Measurements from ENCODE around the gene HOXB1. TPM values are rescaled to one million over a fixed set of nuclear protein-coding genes. Genes with fewer than 3 reads are reported as not detected.

Gene HOXB1
- total RNA-seq, 1 donor from 2014 or later: not detected

- H3F3A ChIP-seq (ENCODE audit: low read depth): peaks cover 5% of the 10 kb centered on the region
- DNase-seq (ENCODE audit: low spot score): peak; percentile 77
- Mint-ChIP-seq H3K27me3 (ENCODE audit: insufficient read depth, low read depth) (peaks cover 92% of the 10 kb centered on the region), H3K4me3 (no peak overlapping the region), H3K27ac (no peak overlapping the region), H3K4me1 (peaks cover 2% of the 10 kb centered on the region), H3K9me3 (peaks cover 7% of the 10 kb centered on the region), H3K36me3 (no peaks in the 10 kb centered on the region)
- H3K36me3 ChIP-seq: no peaks in the 10 kb centered on the region
- H3K27me3 ChIP-seq: peaks cover 100% of the 10 kb centered on the region
- no peak overlapping the region for H2AFZ ChIP-seq (replicated peaks)
- H3K79me2 ChIP-seq (ENCODE audit: low read depth): no peaks in the 10 kb centered on the region
- no peaks in the 10 kb centered on the region for H3K4me1 ChIP-seq
- H3K9me3 ChIP-seq (ENCODE audit: low read depth): no peaks in the 10 kb centered on the region
- no peak overlapping the region for H3K4me3 ChIP-seq
- peak; percentile 94 for TF ChIP-seq EZH2 (IDR thresholded peaks at IDR 0.05)
- TF ChIP-seq EZH2phosphoT487 (IDR thresholded peaks at IDR 0.05): peak; percentile 96
- no peak for TF ChIP-seq CTCF (IDR thresholded peaks at IDR 0.05)
- H3K4me2 ChIP-seq: peak overlapping the region; percentile 27
- no peak overlapping the region for H3K9ac ChIP-seq
- no peak overlapping the region for H3K27ac ChIP-seq
- H4K20me1 ChIP-seq (ENCODE audit: low read depth): peaks cover 87% of the 10 kb centered on the region
Measured at GRCh38 chr17:48526608-48527546, 3.9 kb downstream of the HOXB1 start.

GRCh38 chr17:48523010-48523409, 7.8 kb downstream of the HOXB1 start:
- Mint-ChIP-seq H3K4me3 (no peak overlapping the region), H3K4me1 (peaks cover 2% of the 10 kb centered on the region), H3K9me3 (peaks cover 4% of the 10 kb centered on the region), H3K36me3 (no peaks in the 10 kb centered on the region), H3K27ac (no peak overlapping the region), H3K27me3 (ENCODE audit: insufficient read depth, low read depth) (peaks cover 74% of the 10 kb centered on the region)
- peaks cover 100% of the 10 kb centered on the region for H3K27me3 ChIP-seq
- no peak overlapping the region for H2AFZ ChIP-seq (replicated peaks)
- no peaks in the 10 kb centered on the region for H3K9me3 ChIP-seq (ENCODE audit: low read depth)
- H3K27ac ChIP-seq: no peak overlapping the region
- H4K20me1 ChIP-seq (ENCODE audit: low read depth): peaks cover 60% of the 10 kb centered on the region
- peaks cover 5% of the 10 kb centered on the region for H3F3A ChIP-seq (ENCODE audit: low read depth)
- no peaks in the 10 kb centered on the region for H3K36me3 ChIP-seq
- no peaks in the 10 kb centered on the region for H3K4me1 ChIP-seq
- no peak for DNase-seq (ENCODE audit: low spot score)
- TF ChIP-seq CTCF (IDR thresholded peaks at IDR 0.05): peak; percentile 21
- no peak for TF ChIP-seq EZH2 (IDR thresholded peaks at IDR 0.05)
- no peak overlapping the region for H3K9ac ChIP-seq
- H3K4me2 ChIP-seq: no peak overlapping the region
- H3K4me3 ChIP-seq: no peak overlapping the region
- no peaks in the 10 kb centered on the region for H3K79me2 ChIP-seq (ENCODE audit: low read depth)

- H3K27me3 Mint-ChIP-seq (ENCODE audit: insufficient read depth, low read depth): peaks cover 74% of the 10 kb centered on the region
- no peaks in the 10 kb centered on the region for H3K79me2 ChIP-seq (ENCODE audit: low read depth)
- H2AFZ ChIP-seq (replicated peaks): no peak overlapping the region
- peaks cover 100% of the 10 kb centered on the region for H3K27me3 ChIP-seq
- H3K9ac ChIP-seq: no peak overlapping the region
- no peak overlapping the region for H3K4me2 ChIP-seq
- no peak overlapping the region for H3K4me3 Mint-ChIP-seq
- DNase-seq (ENCODE audit: low spot score): no peak
- no peaks in the 10 kb centered on the region for H3K9me3 ChIP-seq (ENCODE audit: low read depth)
- no peaks in the 10 kb centered on the region for H3F3A ChIP-seq (ENCODE audit: low read depth)
- H3K4me3 ChIP-seq: no peak overlapping the region
- TF ChIP-seq EZH2 (IDR thresholded peaks at IDR 0.05): peak; percentile 56
- no peak for TF ChIP-seq CTCF (IDR thresholded peaks at IDR 0.05)
- TF ChIP-seq EZH2phosphoT487 (IDR thresholded peaks at IDR 0.05): no peak
- no peaks in the 10 kb centered on the region for H3K4me1 ChIP-seq
- H3K27ac Mint-ChIP-seq: no peak overlapping the region
- no peaks in the 10 kb centered on the region for H3K4me1 Mint-ChIP-seq
- H3K9me3 Mint-ChIP-seq: peaks cover 2% of the 10 kb centered on the region
- H4K20me1 ChIP-seq (ENCODE audit: low read depth): peaks cover 56% of the 10 kb centered on the region
- H3K36me3 ChIP-seq: no peaks in the 10 kb centered on the region
- H3K27ac ChIP-seq: no peak overlapping the region
- no peaks in the 10 kb centered on the region for H3K36me3 Mint-ChIP-seq
Measured at GRCh38 chr17:48522031-48522653, 8.7 kb downstream of the HOXB1 start.
